Kidney (tissue), 14 donors: ENCODE data around the gene ZNF431. TPM values are rescaled to one million over a fixed set of nuclear protein-coding genes. Genes with fewer than 3 reads are reported as not detected.

Experiments
- DNase-seq, 5 donors: peaks; one replicate each; pipeline ENCODE4 v3.0.0-alpha.2; 2013 to 2020
- FAIRE-seq: peaks from 2 replicates; lab custom pipeline; 2012; peaks lifted over from hg19 to GRCh38; lab: Jason Lieb, UNC
- H3K27ac ChIP-seq, 2 donors: one replicate each; pipeline ENCODE4 v1.7.0; 2013; ENCODE audit warnings: low read depth in 2 of 2, low read length in 2 of 2, inconsistent platforms in 1 of 2
- H3K27me3 ChIP-seq: one replicate; pipeline ENCODE4 v1.7.1; 2013; ENCODE audit warnings: low read length, inconsistent platforms; ENCODE audit not compliant: control insufficient read depth, insufficient read depth
- H3K36me3 ChIP-seq, 3 donors: one replicate each; pipeline versions ENCODE4 v1.7.0 to v1.7.1; 2013; ENCODE audit warnings: low read length in 3 of 3, control low read depth in 1 of 3, inconsistent platforms in 1 of 3; ENCODE audit not compliant: insufficient read depth in 3 of 3, control insufficient read depth in 2 of 3
- H3K4me1 ChIP-seq, 3 donors: one replicate each; pipeline versions ENCODE4 v1.7.0 to v1.7.1; 2013; ENCODE audit warnings: low read length in 3 of 3, inconsistent platforms in 1 of 3, low read depth in 1 of 3; ENCODE audit not compliant: control insufficient read depth in 2 of 3, insufficient read depth in 2 of 3
- H3K4me3 ChIP-seq, 3 donors: one replicate each; pipeline versions ENCODE4 v1.7.0 to v1.8.1; 2013; ENCODE audit warnings: low read length in 3 of 3, control low read depth in 1 of 3, inconsistent platforms in 1 of 3
- H3K9ac ChIP-seq, 3 donors: one replicate each; pipeline versions ENCODE4 v1.7.0 to v1.7.1; 2013; ENCODE audit warnings: low read length in 3 of 3, control low read depth in 1 of 3, inconsistent platforms in 1 of 3
- H3K9me3 ChIP-seq, 3 donors: one replicate each; pipeline versions ENCODE4 v1.7.0 to v1.7.1; 2013; ENCODE audit warnings: low read length in 3 of 3, control low read depth in 1 of 3, inconsistent platforms in 1 of 3; ENCODE audit not compliant: control insufficient read depth in 2 of 3, insufficient read depth in 1 of 3
- CTCF ChIP-seq: IDR thresholded peaks from 3 replicates; pipeline ENCODE4 v1.5.1; 2012; ENCODE audit warnings: mild to moderate bottlenecking, moderate library complexity, borderline replicate concordance; ENCODE audit not compliant: insufficient read depth; ENCODE audit errors: extremely low read depth
- intact Hi-C: fragments of 100-400 bp; cut with DNase I; formaldehyde crosslinking; loops from one replicate; pipeline ENCODE4 v1.11.1; 2022
- polyA plus RNA-seq: library from polyadenylated mRNA; stranded (reverse); fragments of 350-450 nt; fragmentation: Illumina TruSeq; extraction: RNeasy Lipid Tissue Mini Kit (QIAGEN cat#74804); gene quantifications from one replicate; pipeline ENCODE4 v1.2.3, GENCODE V29; 2014; ENCODE audit warnings: low read depth, low replicate concordance; ENCODE audit not compliant: insufficient read depth
- total RNA-seq: library from RNA; stranded (reverse); fragmentation: NEBNext Ultra II Directional; extraction: Animal tissue kit (Norgen Biotek cat#: 25700); gene quantifications from one replicate; pipeline ENCODE4 v1.2.1, GENCODE V29; 2021
- donor health status: control.
- donor health status: control.
- donor health status: control.
- donor health status: control.
- donor health status: control.
- donor health status: DM: yes; HTN: yes; CAD: no.
- donor health status: Normal renal cell carcinoma (clear cell type).

ZNF431 gene
- total and polyA plus RNA-seq, 2 donors from 2014 or later, result 4.2 to 17.2 TPM

- H3K9ac ChIP-seq, result no peak overlapping the region
- no peaks in the 10 kb centered on the region for H3K4me1 ChIP-seq
- no peak overlapping the region for H3K27ac ChIP-seq
- H3K9me3 ChIP-seq, result no peaks in the 10 kb centered on the region
- no peak overlapping the region for H3K4me3 ChIP-seq
- no peaks in the 10 kb centered on the region for H3K27me3 ChIP-seq
- FAIRE-seq (no peak), DNase-seq (no peak)
- peaks cover 0 to 5% (median 0%) of the 10 kb centered on the region in 3 donors for H3K36me3 ChIP-seq
- no peak for TF ChIP-seq CTCF
- intact Hi-C loops, result no loop called here
These were observed 1.6 kb downstream of the ZNF431 start for GRCh38 chr19:21143428-21143827.

- no peaks in the 10 kb centered on the region for H3K9me3 ChIP-seq
- no peak overlapping the region for H3K27ac ChIP-seq
- no peaks in the 10 kb centered on the region for H3K27me3 ChIP-seq
- peaks cover 0 to 5% (median 1%) of the 10 kb centered on the region in 3 donors for H3K36me3 ChIP-seq
- no peak for DNase-seq
- H3K9ac ChIP-seq, result no peak overlapping the region
- TF ChIP-seq CTCF, result no peak
- FAIRE-seq, result no peak
- no peak overlapping the region for H3K4me3 ChIP-seq
- intact Hi-C loops, result no loop called here
- H3K4me1 ChIP-seq, result no peaks in the 10 kb centered on the region
These were observed 2.0 kb downstream of the ZNF431 start for GRCh38 chr19:21143854-21144253.

- no peak overlapping the region for H3K27ac ChIP-seq
- no peak overlapping the region for H3K4me3 ChIP-seq
- no peak overlapping the region for H3K9ac ChIP-seq
- H3K9me3 ChIP-seq, result peaks cover 0 to 3% (median 0%) of the 10 kb centered on the region in 3 donors
- H3K27me3 ChIP-seq, result no peaks in the 10 kb centered on the region
- DNase-seq, result no peak
- H3K4me1 ChIP-seq, result no peaks in the 10 kb centered on the region
- peaks cover 0 to 14% (median 8%) of the 10 kb centered on the region in 3 donors for H3K36me3 ChIP-seq
- no peak for FAIRE-seq
- intact Hi-C loops, result no loop called here
- no peak for TF ChIP-seq CTCF
These were observed 5.7 kb downstream of the ZNF431 start for GRCh38 chr19:21147540-21147939.

GRCh38 chr19:21148681-21149080, 6.8 kb downstream of the ZNF431 start:
- Histone ChIP-seq H3K27me3 (no peaks in the 10 kb centered on the region), H3K36me3 (peaks cover 0 to 14% (median 8%) of the 10 kb centered on the region in 3 donors), H3K27ac (no peak overlapping the region), H3K9ac (no peak overlapping the region), H3K4me1 (no peaks in the 10 kb centered on the region), H3K4me3 (no peak overlapping the region), H3K9me3 (peaks cover 0 to 3% (median 0%) of the 10 kb centered on the region in 3 donors)
- no peak for DNase-seq
- TF ChIP-seq CTCF, result no peak
- intact Hi-C loops, result no loop called here
- FAIRE-seq, result peak; percentile 21
